ENCODE results near the gene SHC1. TPM values are rescaled to one million over a fixed set of nuclear protein-coding genes. Genes with fewer than 3 reads are reported as not detected.

Gene SHC1
- 216 TPM for total RNA-seq

GRCh38 chr1:154970631-154971340 lies at the start of gene SHC1:
Gene SHC1, minus strand, starts transcription at chr1:154970747. Its CDS starts 221 bp downstream, at chr1:154970526.
- peak; percentile 93 for DNase-seq (ENCODE audit: low spot score)

GRCh38 chr1:155019377-155020245 lies 49.1 kb upstream of the SHC1 start:
- no peak for DNase-seq (ENCODE audit: low spot score)

GRCh38 chr1:155018617-155019348 lies 48.2 kb upstream of the SHC1 start:
- no peak for DNase-seq (ENCODE audit: low spot score)

- no peak for DNase-seq (ENCODE audit: low spot score)
These were observed 47.4 kb upstream of the SHC1 start for GRCh38 chr1:155017946-155018316.

- DNase-seq (ENCODE audit: low spot score): peak; percentile 94
These were observed 46.7 kb upstream of the SHC1 start for GRCh38 chr1:155017041-155017945.

GRCh38 chr1:155016231-155016831 lies 45.8 kb upstream of the SHC1 start:
- no peak for DNase-seq (ENCODE audit: low spot score)

- no peak for DNase-seq (ENCODE audit: low spot score)
These were observed 45.1 kb upstream of the SHC1 start for GRCh38 chr1:155015527-155016230.

- DNase-seq (ENCODE audit: low spot score): no peak
These were observed 44.4 kb upstream of the SHC1 start for GRCh38 chr1:155014709-155015508.

- DNase-seq (ENCODE audit: low spot score): no peak
These were observed 43.1 kb upstream of the SHC1 start for GRCh38 chr1:155013632-155014031.

GRCh38 chr1:155012776-155013602 lies 42.4 kb upstream of the SHC1 start:
- no peak for DNase-seq (ENCODE audit: low spot score)

GRCh38 chr1:155012026-155012546 lies 41.5 kb upstream of the SHC1 start:
- peak; percentile 94 for DNase-seq (ENCODE audit: low spot score)

- peak; percentile 85 for DNase-seq (ENCODE audit: low spot score)
These were observed 41.0 kb upstream of the SHC1 start for GRCh38 chr1:155011437-155012025.

GRCh38 chr1:155011004-155011416 lies 40.5 kb upstream of the SHC1 start:
- DNase-seq (ENCODE audit: low spot score): no peak

- no peak for DNase-seq (ENCODE audit: low spot score)
These were observed 39.8 kb upstream of the SHC1 start for GRCh38 chr1:155010211-155010918.

- no peak for DNase-seq (ENCODE audit: low spot score)
These were observed 39.2 kb upstream of the SHC1 start for GRCh38 chr1:155009742-155010141.

GRCh38 chr1:155009221-155009711 lies 38.7 kb upstream of the SHC1 start:
- DNase-seq (ENCODE audit: low spot score): no peak
